PC-9 (cell line): ENCODE results near the gene TRIM71. TPM values are rescaled to one million over a fixed set of nuclear protein-coding genes. Genes with fewer than 3 reads are reported as not detected.

Experiments
- BruUV-seq: library from RNA; stranded (reverse); fragments of 400-500 nt; replicated peaks from 2 replicates; lab custom pipeline; 2021; lab: Mats Ljungman, UMichigan
- CTCF ChIA-PET: fragments of 300-600 bp; sonication (Branson Sonifier 250); formaldehyde crosslinking; loops from one replicate; lab custom pipeline; 2022; ENCODE audit warnings: antibody characterized with exemption; lab: Charles Lee
- POLR2A ChIA-PET: fragments of 300-600 bp; sonication (Branson Sonifier 250); formaldehyde crosslinking; loops from one replicate; lab custom pipeline; 2022; ENCODE audit warnings: antibody characterized with exemption; ENCODE audit not compliant: unreplicated experiment; lab: Charles Lee
- DNase-seq, 2 experiments: peaks; one replicate each; pipeline versions ENCODE4 v3.0.0 to v3.0.0-alpha.2; 2015 to 2022; ENCODE audit warnings: mixed read lengths in 1 of 2
- H2AFZ ChIP-seq: fragments of 200-600 bp; sonication (generic); 2 replicates; pipeline ENCODE4 v1.8.1; 2017; ENCODE audit warnings: antibody characterized with exemption
- H3F3A ChIP-seq: fragments of 200-600 bp; sonication (generic); 2 replicates; pipeline ENCODE4 v1.8.1; 2017; ENCODE audit warnings: antibody characterized with exemption, mild to moderate bottlenecking, low read depth; ENCODE audit not compliant: insufficient read depth
- H3K27ac ChIP-seq: fragments of 200-600 bp; sonication (generic); 2 replicates; pipeline ENCODE4 v1.6.1; 2016; ENCODE audit warnings: mixed run types
- H3K27me3 ChIP-seq: fragments of 200-600 bp; sonication (generic); 2 replicates; pipeline ENCODE4 v1.6.1; 2016; ENCODE audit warnings: low read depth, mixed run types; ENCODE audit not compliant: insufficient read depth
- H3K36me3 ChIP-seq: fragments of 200-600 bp; sonication (generic); 2 replicates; pipeline ENCODE4 v1.6.1; 2016; ENCODE audit warnings: low read depth, mixed run types
- H3K4me1 ChIP-seq: fragments of 200-600 bp; sonication (generic); replicated peaks from 2 replicates; pipeline ENCODE4 v1.6.1; 2016; ENCODE audit warnings: mixed run types; ENCODE audit not compliant: insufficient read depth
- H3K4me2 ChIP-seq: fragments of 200-600 bp; sonication (generic); 2 replicates; pipeline ENCODE4 v1.6.1; 2017; ENCODE audit warnings: mixed run types
- H3K4me3 ChIP-seq: fragments of 200-600 bp; sonication (generic); 2 replicates; pipeline ENCODE4 v1.6.1; 2016; ENCODE audit warnings: mixed run types
- H3K79me2 ChIP-seq: fragments of 200-600 bp; sonication (generic); 2 replicates; pipeline ENCODE4 v1.6.1; 2017; ENCODE audit warnings: low read depth, mixed run types
- H3K9me2 ChIP-seq: fragments of 200-600 bp; sonication (generic); 2 replicates; pipeline ENCODE4 v1.8.1; 2017; ENCODE audit warnings: mild to moderate bottlenecking; ENCODE audit not compliant: insufficient read depth
- H3K9me3 ChIP-seq: fragments of 200-600 bp; sonication (generic); 2 replicates; pipeline ENCODE4 v1.8.1; 2016; ENCODE audit warnings: low read depth; ENCODE audit not compliant: insufficient read depth
- H4K20me1 ChIP-seq: fragments of 200-600 bp; sonication (generic); 2 replicates; pipeline ENCODE4 v1.8.1; 2017; ENCODE audit not compliant: insufficient read depth
- EZH2 ChIP-seq: fragments of 200-600 bp; sonication (generic); IDR thresholded peaks from 2 replicates; pipeline ENCODE4 v1.8.0; 2017; ENCODE audit warnings: antibody characterized with exemption, low read depth
- intact Hi-C: fragments of 100-400 bp; cut with micrococcal nuclease; formaldehyde crosslinking; loops from one replicate; pipeline ENCODE4 v1.10.0; 2022; ENCODE audit not compliant: unreplicated experiment
- total RNA-seq: library from RNA; stranded (reverse); gene quantifications from 2 replicates; pipeline ENCODE4 v1.2.3, GENCODE V29; 2021
- TF ChIP-seq, protein P1 (sequence below): fragments of 200-600 bp; sonication (generic); conservative IDR thresholded peaks from 2 replicates; pipeline ENCODE4 v1.6.1; 2017; ENCODE audit warnings: mixed run types, antibody characterized with exemption, mild to moderate bottlenecking, moderate library complexity

The TRIM71 gene
- total RNA-seq, 1 experiment from 2014 or later: not detected

DNA sequence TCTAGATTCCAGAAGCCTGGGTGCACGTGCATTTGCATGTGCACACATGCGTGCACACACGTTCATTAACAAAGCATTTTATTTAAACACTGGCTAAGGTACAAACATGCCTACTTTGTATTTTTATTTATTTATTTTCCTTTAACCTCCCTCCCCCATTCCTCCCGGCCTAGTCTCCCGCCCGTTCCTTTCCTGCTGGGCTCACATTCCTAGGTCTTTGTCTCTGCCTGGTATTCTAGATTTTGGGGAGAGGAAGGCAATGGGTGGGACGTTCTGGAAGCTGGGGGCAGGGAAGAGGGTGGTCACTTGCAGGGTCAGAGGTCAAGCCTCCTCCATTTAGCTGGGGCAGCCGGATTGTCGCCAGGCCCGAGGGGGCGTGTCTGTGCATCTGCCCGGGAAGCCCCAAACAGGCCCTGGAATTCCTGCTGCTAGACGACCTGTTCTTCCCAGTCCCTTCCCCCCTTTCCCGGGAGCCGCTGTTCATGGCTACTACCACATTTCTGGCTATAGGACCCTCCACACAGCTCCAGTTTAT, 51.8 kb downstream of the TRIM71 start:
- no peak for DNase-seq
- Histone ChIP-seq H3K9me3 (no peaks in the 10 kb centered on the region), H3K4me1 (peaks cover 4% of the 10 kb centered on the region; the same call in 1 of the 2 replicates), H3K27me3 (no peaks in the 10 kb centered on the region), H3F3A (no peaks in the 10 kb centered on the region), H3K36me3 (no peaks in the 10 kb centered on the region), H3K79me2 (no peaks in the 10 kb centered on the region), H3K4me2 (no peak overlapping the region), H3K9me2 (no peaks in the 10 kb centered on the region), H3K27ac (no peak overlapping the region), H2AFZ (no peak overlapping the region), H3K4me3 (no peak overlapping the region), H4K20me1 (no peaks in the 10 kb centered on the region)
- TF ChIP-seq EZH2: no peak
- TF ChIP-seq, protein P1, sequence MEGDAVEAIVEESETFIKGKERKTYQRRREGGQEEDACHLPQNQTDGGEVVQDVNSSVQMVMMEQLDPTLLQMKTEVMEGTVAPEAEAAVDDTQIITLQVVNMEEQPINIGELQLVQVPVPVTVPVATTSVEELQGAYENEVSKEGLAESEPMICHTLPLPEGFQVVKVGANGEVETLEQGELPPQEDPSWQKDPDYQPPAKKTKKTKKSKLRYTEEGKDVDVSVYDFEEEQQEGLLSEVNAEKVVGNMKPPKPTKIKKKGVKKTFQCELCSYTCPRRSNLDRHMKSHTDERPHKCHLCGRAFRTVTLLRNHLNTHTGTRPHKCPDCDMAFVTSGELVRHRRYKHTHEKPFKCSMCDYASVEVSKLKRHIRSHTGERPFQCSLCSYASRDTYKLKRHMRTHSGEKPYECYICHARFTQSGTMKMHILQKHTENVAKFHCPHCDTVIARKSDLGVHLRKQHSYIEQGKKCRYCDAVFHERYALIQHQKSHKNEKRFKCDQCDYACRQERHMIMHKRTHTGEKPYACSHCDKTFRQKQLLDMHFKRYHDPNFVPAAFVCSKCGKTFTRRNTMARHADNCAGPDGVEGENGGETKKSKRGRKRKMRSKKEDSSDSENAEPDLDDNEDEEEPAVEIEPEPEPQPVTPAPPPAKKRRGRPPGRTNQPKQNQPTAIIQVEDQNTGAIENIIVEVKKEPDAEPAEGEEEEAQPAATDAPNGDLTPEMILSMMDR: no peak
- ChIA-PET CTCF (no interaction called here), POLR2A (no interaction called here)
- no TSS peak for BruUV-seq
- intact Hi-C loops: no loop called here

DNA sequence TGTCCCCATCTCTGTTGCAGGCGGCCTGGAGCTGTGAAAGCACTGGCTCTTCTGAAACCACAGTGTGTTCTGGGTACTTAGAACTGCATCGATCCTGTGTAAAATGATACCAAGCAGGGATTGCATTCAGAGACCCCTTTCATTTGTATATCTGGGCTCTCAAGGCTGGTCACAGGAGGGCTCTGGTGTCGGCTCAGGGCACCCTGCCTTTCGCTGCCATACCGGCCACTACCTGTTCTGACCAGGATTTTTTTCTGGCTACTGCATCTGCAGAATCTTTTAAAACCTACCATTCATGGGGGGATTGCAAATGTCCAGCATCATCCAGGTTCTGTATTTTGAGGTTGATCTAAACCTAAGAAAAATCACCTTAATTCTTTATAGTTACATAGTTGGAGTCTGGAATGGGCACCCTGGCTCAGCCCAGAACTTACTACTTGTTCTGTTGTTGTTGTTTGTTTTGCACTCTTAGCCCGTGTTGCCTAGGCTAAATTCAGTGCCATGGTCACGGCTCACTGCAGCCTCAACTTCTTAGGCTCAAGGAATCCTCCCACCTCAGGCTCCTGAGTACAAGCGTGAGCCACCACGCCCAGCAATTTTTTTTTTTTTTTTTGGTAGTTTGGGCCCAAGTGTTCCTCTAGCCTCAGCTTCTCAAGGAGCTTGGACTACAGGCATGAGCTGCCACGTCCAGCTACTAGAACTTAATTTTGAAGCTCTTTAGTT, 52.7 kb downstream of the TRIM71 start:
- no peak overlapping the region for H3K4me2 ChIP-seq
- H3K4me1 ChIP-seq: no peaks in the 10 kb centered on the region
- H2AFZ ChIP-seq: no peak overlapping the region
- BruUV-seq: no TSS peak
- no peaks in the 10 kb centered on the region for H3K36me3 ChIP-seq
- no peaks in the 10 kb centered on the region for H3K27me3 ChIP-seq
- H3K9me3 ChIP-seq: no peaks in the 10 kb centered on the region
- CTCF ChIA-PET: interaction anchor here (0.6 kb wide), 1 partner anchor 1149 kb away, joined by 5 read pairs; no protein-coding TSS in a partner anchor
- DNase-seq: no peak
- H3K27ac ChIP-seq: no peak overlapping the region
- TF ChIP-seq, protein P1: no peak
- no peak for TF ChIP-seq EZH2
- H3K9me2 ChIP-seq: no peaks in the 10 kb centered on the region
- intact Hi-C loops: no loop called here
- H3F3A ChIP-seq: no peaks in the 10 kb centered on the region
- H3K4me3 ChIP-seq: no peak overlapping the region
- H4K20me1 ChIP-seq: no peaks in the 10 kb centered on the region
- POLR2A ChIA-PET: no interaction called here
- H3K79me2 ChIP-seq: no peaks in the 10 kb centered on the region

DNA sequence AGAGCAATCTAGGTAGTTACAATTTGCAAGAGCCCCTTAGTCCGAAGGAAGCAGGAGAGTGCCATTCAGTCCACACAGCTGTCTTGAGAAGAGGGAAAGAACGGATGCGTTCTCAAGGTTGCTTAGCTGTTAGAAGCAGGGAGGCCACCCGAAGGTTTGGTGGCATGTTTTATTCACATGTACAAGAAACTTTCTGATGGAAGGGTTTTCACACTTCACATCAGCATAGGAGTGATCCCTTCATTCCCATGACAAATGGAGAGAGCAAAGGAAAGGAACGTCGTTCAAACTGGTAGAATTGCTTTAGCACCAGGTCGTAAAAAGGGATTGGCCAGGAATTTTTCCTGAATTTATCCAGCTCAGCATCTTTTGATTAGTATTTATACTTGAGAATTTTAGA, 53.5 kb downstream of the TRIM71 start:
- no peaks in the 10 kb centered on the region for H3K9me2 ChIP-seq
- DNase-seq: no peak
- no peak overlapping the region for H3K4me3 ChIP-seq
- no peaks in the 10 kb centered on the region for H4K20me1 ChIP-seq
- no peaks in the 10 kb centered on the region for H3K9me3 ChIP-seq
- TF ChIP-seq, protein P1: no peak
- no peak for TF ChIP-seq EZH2
- H2AFZ ChIP-seq: no peak overlapping the region
- H3K36me3 ChIP-seq: no peaks in the 10 kb centered on the region
- no TSS peak for BruUV-seq
- H3K79me2 ChIP-seq: no peaks in the 10 kb centered on the region
- no peak overlapping the region for H3K4me2 ChIP-seq
- no peak overlapping the region for H3K27ac ChIP-seq
- no peaks in the 10 kb centered on the region for H3K27me3 ChIP-seq
- intact Hi-C loops: no loop called here
- H3F3A ChIP-seq: no peaks in the 10 kb centered on the region
- no peaks in the 10 kb centered on the region for H3K4me1 ChIP-seq
- CTCF ChIA-PET: interaction anchor here (0.6 kb wide), 1 partner anchor 1149 kb away, joined by 5 read pairs; no protein-coding TSS in a partner anchor
- POLR2A ChIA-PET: interaction anchor here (0.7 kb wide), 1 partner anchor 19 kb away, joined by 6 read pairs; no protein-coding TSS in a partner anchor
